Thyroid gland (tissue), 4 donors: ENCODE results near the gene CDCA8. TPM values are rescaled to one million over a fixed set of nuclear protein-coding genes. Genes with fewer than 3 reads are reported as not detected.
A peak's percentile ranks its signal among the peaks of the same experiment; 100 is the strongest.

Experiments
- DNase-seq, 2 donors: peaks; one replicate each; pipeline ENCODE4 v3.0.0-alpha.2; 2019
- H3K27ac ChIP-seq, 3 donors: fragments of 200-600 bp; sonication (generic); 1 replicate in 2 of 3; 2 replicates in 1 of 3; pipeline ENCODE4 v1.5.1; 2016 to 2019; ENCODE audit warnings: mild to moderate bottlenecking in 1 of 3, moderate library complexity in 1 of 3
- H3K27me3 ChIP-seq: fragments of 200-600 bp; sonication (generic); one replicate; pipeline ENCODE4 v1.5.1; 2019
- H3K36me3 ChIP-seq, 2 donors: fragments of 200-600 bp; sonication (generic); one replicate each; pipeline ENCODE4 v1.5.1; 2016 to 2019
- H3K4me1 ChIP-seq, 2 donors: fragments of 200-600 bp; sonication (generic); one replicate each; pipeline ENCODE4 v1.5.1; 2017 to 2019
- H3K4me3 ChIP-seq, 3 donors: fragments of 200-600 bp; sonication (generic); replicated peaks in 1 of 3; 1 replicate in 2 of 3; 2 replicates in 1 of 3; pipeline ENCODE4 v1.5.1; 2016; ENCODE audit warnings: mild to moderate bottlenecking in 1 of 3
- H3K9me3 ChIP-seq: fragments of 200-600 bp; sonication (generic); one replicate; pipeline ENCODE4 v1.5.1; 2017
- CTCF ChIP-seq, 6 experiments: fragments of 200-600 bp in 3 of 6; fragments of 450-650 bp in 3 of 6; sonication (generic) in 3 of 6; IDR thresholded peaks; one replicate each; pipeline ENCODE4 v1.5.1; 2016 to 2019; ENCODE audit warnings: antibody characterized with exemption in 6 of 6, mild to moderate bottlenecking in 2 of 6, inconsistent platforms in 1 of 6, moderate library complexity in 1 of 6
- POLR2A ChIP-seq, 2 donors: fragments of 450-650 bp; IDR thresholded peaks; one replicate each; pipeline ENCODE4 v1.6.1; 2017; ENCODE audit warnings: antibody characterized with exemption in 2 of 2, mild to moderate bottlenecking in 2 of 2, moderate library complexity in 1 of 2
- WGBS, 2 donors: methylation state at CpG; one replicate each; pipeline ENCODE4 v1.1.5; 2017; 5-methylcytosine and 5-hydroxymethylcytosine counted together
- intact Hi-C: fragments of 100-400 bp; cut with DNase I; formaldehyde crosslinking; loops from one replicate; pipeline ENCODE4 v1.15.1; 2023
- total RNA-seq, 4 donors: library from RNA; depleted of rRNA; stranded (reverse); fragments of >200 nt; gene quantifications; one replicate each; pipeline ENCODE4 v1.2.3, GENCODE V29; 2016

Gene CDCA8
- total RNA-seq, 4 donors from 2014 or later: 0.33 to 1.2 (median 0.81) TPM

GRCh38 chr1:37691497-37692077, 729 bp upstream of the CDCA8 start:
- peak overlapping the region; percentile 8 to 89 (median 56) for H3K4me3 ChIP-seq
- peak; percentile 61 to 63 for DNase-seq
- H3K4me1 ChIP-seq: peaks cover 18 to 26% of the 10 kb centered on the region in 2 donors
- TF ChIP-seq CTCF (IDR thresholded peaks at IDR 0.05) (no peak), POLR2A (IDR thresholded peaks at IDR 0.05) (no peak)
- peaks cover 0 to 2% of the 10 kb centered on the region in 2 donors for H3K36me3 ChIP-seq
- intact Hi-C loops: loop anchor here (10.0 kb wide), 2 partner anchors 113 to 137 kb away; partner anchors contain the start of genes C1orf122, DNALI1, SNIP1 and YRDC
- 0 to 7% methylated on average over 5 to 10 of the region's 45 CpGs for WGBS, 2 donors
- no peaks in the 10 kb centered on the region for H3K9me3 ChIP-seq
- peak overlapping the region; percentile 42 to 78 (median 73) for H3K27ac ChIP-seq
- no peaks in the 10 kb centered on the region for H3K27me3 ChIP-seq

GRCh38 chr1:37692834-37693175, 489 bp downstream of the CDCA8 start:
- peak overlapping the region; percentile 17 to 89 (median 18) for H3K4me3 ChIP-seq
- peaks cover 18 to 26% of the 10 kb centered on the region in 2 donors for H3K4me1 ChIP-seq
- TF ChIP-seq POLR2A (IDR thresholded peaks at IDR 0.05): no peak
- no peak for TF ChIP-seq CTCF (IDR thresholded peaks at IDR 0.05)
- H3K36me3 ChIP-seq: no peaks in the 10 kb centered on the region
- no peak for DNase-seq
- 1% methylated on average over 15 of the region's 16 CpGs; no CpG with 5 or more reads in 1 of the 2 donors for WGBS, 2 donors
- H3K9me3 ChIP-seq: no peaks in the 10 kb centered on the region
- H3K27ac ChIP-seq: no peak overlapping the region
- intact Hi-C loops: loop anchor here (10.0 kb wide), 2 partner anchors 112 to 138 kb away; partner anchors contain the start of genes C1orf122, DNALI1, SNIP1 and YRDC
- H3K27me3 ChIP-seq: no peaks in the 10 kb centered on the region

GRCh38 chr1:37697090-37697489, 4.8 kb downstream of the CDCA8 start:
- Histone ChIP-seq H3K36me3 (no peaks in the 10 kb centered on the region), H3K9me3 (no peaks in the 10 kb centered on the region), H3K27ac (no peak overlapping the region), H3K4me1 (peaks cover 0 to 5% of the 10 kb centered on the region in 2 donors), H3K4me3 (no peak overlapping the region), H3K27me3 (no peaks in the 10 kb centered on the region)
- no peak for TF ChIP-seq CTCF (IDR thresholded peaks at IDR 0.05)
- no peak for TF ChIP-seq POLR2A (IDR thresholded peaks at IDR 0.05)
- WGBS, 2 donors: 92 to 97% methylated on average over 2 of the region's 2 CpGs
- no peak for DNase-seq
- intact Hi-C loops: loop anchor here (10.0 kb wide), 2 partner anchors 108 to 142 kb away; partner anchors contain the start of genes C1orf122, DNALI1, SNIP1 and YRDC

GRCh38 chr1:37697737-37698136, 5.4 kb downstream of the CDCA8 start:
- Histone ChIP-seq H3K27ac (no peak overlapping the region), H3K4me3 (no peak overlapping the region), H3K4me1 (peaks cover 0 to 3% of the 10 kb centered on the region in 2 donors), H3K36me3 (no peaks in the 10 kb centered on the region), H3K9me3 (no peaks in the 10 kb centered on the region), H3K27me3 (no peaks in the 10 kb centered on the region)
- no peak for DNase-seq
- WGBS, 2 donors: 94 to 100% methylated on average over 2 of the region's 2 CpGs
- TF ChIP-seq POLR2A (IDR thresholded peaks at IDR 0.05) (no peak), CTCF (IDR thresholded peaks at IDR 0.05) (no peak)
- intact Hi-C loops: loop anchor here (10.0 kb wide), 2 partner anchors 107 to 143 kb away; partner anchors contain the start of genes C1orf122, DNALI1, SNIP1 and YRDC

- Histone ChIP-seq H3K36me3 (no peaks in the 10 kb centered on the region), H3K4me3 (no peak overlapping the region), H3K27me3 (no peaks in the 10 kb centered on the region), H3K27ac (no peak overlapping the region), H3K4me1 (no peaks in the 10 kb centered on the region), H3K9me3 (no peaks in the 10 kb centered on the region)
- no peak for TF ChIP-seq POLR2A (IDR thresholded peaks at IDR 0.05)
- no peak for TF ChIP-seq CTCF (IDR thresholded peaks at IDR 0.05)
- DNase-seq: no peak
- intact Hi-C loops: loop anchor here (10.0 kb wide), 2 partner anchors 106 to 144 kb away; partner anchors contain the start of genes C1orf122, DNALI1, SNIP1 and YRDC
- WGBS, 2 donors: 89 to 99% methylated on average over 7 of the region's 7 CpGs
Measured at GRCh38 chr1:37699147-37699546, 6.8 kb downstream of the CDCA8 start.
